Tibial nerve (tissue), 4 donors: Measurements from ENCODE around the gene DCAF10. TPM values are rescaled to one million over a fixed set of nuclear protein-coding genes. Genes with fewer than 3 reads are reported as not detected.
A peak's percentile ranks its signal among the peaks of the same experiment; 100 is the strongest.

ENCODE experiments used
- DNase-seq, 2 donors: peaks; one replicate each; pipeline ENCODE4 v3.0.0-alpha.2; 2019; ENCODE audit warnings: low spot score in 2 of 2
- H3K27ac ChIP-seq, 4 donors: fragments of 200-600 bp; sonication (generic) in 3 of 4; one replicate each; pipeline ENCODE4 v1.5.1; 2017 to 2019; ENCODE audit warnings: mild to moderate bottlenecking in 1 of 4
- H3K27me3 ChIP-seq, 2 donors: fragments of 200-600 bp; sonication (generic) in 1 of 2; one replicate each; pipeline versions ENCODE4 v1.5.1 to v1.6.0; 2017 to 2019
- H3K36me3 ChIP-seq, 3 donors: fragments of 200-600 bp; sonication (generic); one replicate each; pipeline ENCODE4 v1.5.1; 2018 to 2019
- H3K4me1 ChIP-seq, 4 donors: fragments of 200-600 bp; sonication (generic) in 3 of 4; one replicate each; pipeline ENCODE4 v1.5.1; 2017 to 2019
- H3K4me3 ChIP-seq, 4 donors: fragments of 200-600 bp; sonication (generic) in 3 of 4; one replicate each; pipeline ENCODE4 v1.5.1; 2017 to 2019; ENCODE audit warnings: mild to moderate bottlenecking in 1 of 4, moderate library complexity in 1 of 4
- H3K9me3 ChIP-seq, 4 donors: fragments of 200-600 bp; sonication (generic) in 3 of 4; one replicate each; pipeline ENCODE4 v1.5.1; 2017 to 2019
- EP300 ChIP-seq, 2 donors: sonication (generic); formaldehyde crosslinking; IDR thresholded peaks; one replicate each; pipeline ENCODE4 v1.6.1; 2017; ENCODE audit warnings: antibody characterized with exemption in 2 of 2, mild to moderate bottlenecking in 1 of 2
- POLR2A ChIP-seq, 2 donors: fragments of 450-650 bp; IDR thresholded peaks; one replicate each; pipeline ENCODE4 v1.6.1; 2017; ENCODE audit warnings: antibody characterized with exemption in 2 of 2, mild to moderate bottlenecking in 2 of 2, moderate library complexity in 2 of 2
- WGBS, 2 donors: methylation state at CpG; one replicate each; pipeline ENCODE4 v1.1.5; 2018; 5-methylcytosine and 5-hydroxymethylcytosine counted together
- total RNA-seq, 4 donors: library from RNA; depleted of rRNA; stranded (reverse); fragments of >200 nt; gene quantifications; one replicate each; pipeline ENCODE4 v1.1.0, GENCODE V29; 2016

DCAF10 gene
- total RNA-seq, 4 donors from 2014 or later, result 18.6 to 31.4 (median 21.5) TPM

DNA sequence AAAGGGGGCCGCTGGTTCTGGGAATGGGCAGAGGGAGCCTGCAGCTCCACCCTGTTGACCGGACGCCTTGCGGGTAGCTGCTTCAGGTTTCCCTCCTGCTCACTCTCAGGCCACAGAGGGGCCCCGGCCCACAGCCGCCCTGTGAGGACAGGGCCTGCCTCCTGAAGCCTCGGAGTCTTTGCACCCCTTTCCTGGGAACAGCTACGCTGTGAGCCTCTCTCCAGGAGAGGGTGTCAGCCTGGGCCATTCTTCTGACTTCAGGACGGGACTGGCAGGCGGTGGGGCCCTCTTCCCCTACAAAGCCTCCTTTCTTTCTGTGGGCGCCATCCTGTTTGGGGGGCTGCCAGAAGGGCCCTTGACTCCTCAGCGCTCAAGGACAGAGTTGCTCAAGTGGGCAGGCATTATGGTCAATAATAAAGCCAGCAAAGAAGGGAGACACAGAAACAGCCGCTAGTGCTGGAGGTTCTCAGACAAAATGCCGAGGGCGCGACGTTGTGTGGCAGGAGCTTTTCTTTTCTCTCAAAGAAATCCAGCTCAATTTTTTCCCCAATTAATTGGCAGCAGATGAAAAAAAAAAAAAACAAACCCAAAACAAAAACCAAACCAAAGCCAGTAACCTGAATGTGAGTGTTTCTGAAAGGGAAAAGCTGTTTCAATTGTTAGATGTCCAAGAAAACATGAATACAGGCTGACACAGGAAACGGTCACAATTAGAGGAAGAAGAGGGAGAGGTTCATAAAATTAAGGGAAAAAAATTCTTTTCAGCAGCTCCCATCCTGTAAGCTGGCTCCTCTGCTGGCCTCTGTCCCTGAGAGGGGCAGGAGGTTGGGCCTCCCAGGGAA, 116.1 kb downstream of the DCAF10 start:
- no peak for DNase-seq
- WGBS, 2 donors, result 60 to 61% methylated on average over 16 to 17 of the region's 18 CpGs
- Histone ChIP-seq H3K27ac (peak overlapping the region; percentile 53 to 89 (median 74)), H3K4me1 (peaks cover 0 to 62% (median 12%) of the 10 kb centered on the region in 4 donors), H3K4me3 (no peak overlapping the region), H3K27me3 (no peaks in the 10 kb centered on the region), H3K9me3 (no peaks in the 10 kb centered on the region), H3K36me3 (no peaks in the 10 kb centered on the region)
- TF ChIP-seq EP300 (IDR thresholded peaks at IDR 0.05) (peak in 1 of 2 donors; percentile 4), POLR2A (IDR thresholded peaks at IDR 0.05) (no peak)

Other genes with a start within 250 kb of the DCAF10 start
- gene FBXO10, start 224.4 kb upstream of the DCAF10 start, total RNA-seq, result 10 to 100 TPM in 2 of 4 donors, 1 to 10 TPM in 2; 5.7 to 11.4 (median 9.2) TPM
- gene TOMM5, start 208.2 kb upstream of the DCAF10 start, total RNA-seq, result 10 to 100 TPM; 21.0 to 81.1 (median 63.7) TPM
- gene FRMPD1, start 149.8 kb upstream of the DCAF10 start, total RNA-seq, result 1 to 10 TPM in 1 of 4 donors, under 1 TPM in 2, not detected in 1; 0.30 to 1.6 (median 0.42) TPM
- 10 to 100 TPM; 10.2 to 27.5 (median 12.3) TPM for gene TRMT10B, start 47.0 kb upstream of the DCAF10 start, total RNA-seq
- gene EXOSC3, start 15.7 kb upstream of the DCAF10 start, total RNA-seq, result 10 to 100 TPM; 23.4 to 59.9 (median 39.3) TPM
- gene SLC25A51, start 103.3 kb downstream of the DCAF10 start, total RNA-seq, result 10 to 100 TPM; 21.6 to 28.4 (median 25.7) TPM